Stomach smooth muscle (tissue), 2 donors: ENCODE data around the gene CPA2.
"Not testable (repeated sequence)": the region's sequence is repeated elsewhere in the genome, so short reads cannot be mapped to it uniquely, and the experiment has no call there.

ENCODE experiments used
- H3K27ac ChIP-seq: one replicate; pipeline ENCODE4 v1.7.0; 2013; ENCODE audit warnings: mild to moderate bottlenecking, low read length, inconsistent platforms
- H3K27me3 ChIP-seq, 2 donors: one replicate each; pipeline ENCODE4 v1.7.0; 2013; ENCODE audit warnings: low read length in 2 of 2; ENCODE audit not compliant: insufficient read depth in 2 of 2, control insufficient read depth in 1 of 2
- H3K36me3 ChIP-seq, 2 donors: one replicate each; pipeline ENCODE4 v1.7.0; 2013; ENCODE audit warnings: low read length in 2 of 2; ENCODE audit not compliant: control insufficient read depth in 2 of 2, insufficient read depth in 2 of 2
- H3K4me1 ChIP-seq: one replicate; pipeline ENCODE4 v1.7.0; 2013; ENCODE audit warnings: low read length; ENCODE audit not compliant: control insufficient read depth, insufficient read depth
- H3K4me3 ChIP-seq, 2 donors: one replicate each; pipeline ENCODE4 v1.7.0; 2013; ENCODE audit warnings: low read length in 2 of 2
- H3K9ac ChIP-seq, 2 donors: one replicate each; pipeline ENCODE4 v1.7.0; 2013; ENCODE audit warnings: low read length in 2 of 2, mild to moderate bottlenecking in 1 of 2
- H3K9me3 ChIP-seq, 2 donors: one replicate each; pipeline ENCODE4 v1.7.0; 2013; ENCODE audit warnings: low read length in 2 of 2; ENCODE audit not compliant: control insufficient read depth in 2 of 2
- donor health status: healthy.
- donor health status: Pancreatic carcinoma.

Gene CPA2

DNA sequence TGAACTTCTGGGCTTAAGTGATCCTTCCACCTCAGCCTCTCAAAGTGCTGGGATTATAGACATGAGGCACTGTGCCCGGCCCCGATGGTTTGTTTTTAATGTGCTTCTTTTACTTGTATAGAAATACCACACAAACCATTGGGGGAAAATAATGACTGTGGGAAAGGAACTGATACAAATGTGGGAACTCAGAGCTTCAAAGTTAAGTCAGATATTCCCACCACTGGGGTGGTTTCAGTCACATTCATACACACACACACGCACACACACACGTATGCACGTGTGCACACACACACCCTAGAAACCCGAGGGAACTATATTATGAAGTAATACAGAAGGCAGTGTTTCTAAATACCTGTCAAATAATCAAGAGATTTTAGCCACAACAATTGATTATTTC, 43.3 kb downstream of the CPA2 start:
- no peaks in the 10 kb centered on the region for H3K27me3 ChIP-seq
- no peaks in the 10 kb centered on the region for H3K4me1 ChIP-seq
- no peaks in the 10 kb centered on the region for H3K9me3 ChIP-seq
- H3K9ac ChIP-seq = no peak overlapping the region
- H3K36me3 ChIP-seq = no peaks in the 10 kb centered on the region
- no peak overlapping the region for H3K27ac ChIP-seq
- H3K4me3 ChIP-seq = no peak overlapping the region

GRCh38 chr7:130314305-130314704, 47.6 kb downstream of the CPA2 start:
- H3K27ac ChIP-seq = no peak overlapping the region
- no peak overlapping the region for H3K9ac ChIP-seq
- H3K4me3 ChIP-seq = no peak overlapping the region
- no peaks in the 10 kb centered on the region for H3K9me3 ChIP-seq
- H3K4me1 ChIP-seq = no peaks in the 10 kb centered on the region
- H3K27me3 ChIP-seq = no peaks in the 10 kb centered on the region
- H3K36me3 ChIP-seq = no peaks in the 10 kb centered on the region

GRCh38 chr7:130319541-130319940, 52.9 kb downstream of the CPA2 start:
- H3K36me3 ChIP-seq = no peaks in the 10 kb centered on the region
- no peak overlapping the region for H3K9ac ChIP-seq
- no peaks in the 10 kb centered on the region for H3K4me1 ChIP-seq
- H3K27ac ChIP-seq = no peak overlapping the region
- no peak overlapping the region for H3K4me3 ChIP-seq
- H3K9me3 ChIP-seq = no peaks in the 10 kb centered on the region
- no peaks in the 10 kb centered on the region for H3K27me3 ChIP-seq

- H3K4me1 ChIP-seq, H3K4me3 ChIP-seq, H3K9ac ChIP-seq, H3K36me3 ChIP-seq, H3K27me3 ChIP-seq, H3K27ac ChIP-seq, H3K9me3 ChIP-seq: not testable (repeated sequence)
These were observed 55.0 kb downstream of the CPA2 start for GRCh38 chr7:130321542-130322229.

GRCh38 chr7:130322615-130323014, 56.0 kb downstream of the CPA2 start:
- Histone ChIP-seq H3K27ac (no peak overlapping the region), H3K4me3 (no peak overlapping the region), H3K27me3 (no peaks in the 10 kb centered on the region), H3K36me3 (no peaks in the 10 kb centered on the region), H3K4me1 (no peaks in the 10 kb centered on the region), H3K9me3 (no peaks in the 10 kb centered on the region), H3K9ac (no peak overlapping the region)

GRCh38 chr7:130324306-130324943, 57.8 kb downstream of the CPA2 start:
- no peak overlapping the region for H3K4me3 ChIP-seq
- no peak overlapping the region for H3K27ac ChIP-seq
- no peaks in the 10 kb centered on the region for H3K9me3 ChIP-seq
- H3K27me3 ChIP-seq = no peaks in the 10 kb centered on the region
- no peaks in the 10 kb centered on the region for H3K36me3 ChIP-seq
- no peak overlapping the region for H3K9ac ChIP-seq
- no peaks in the 10 kb centered on the region for H3K4me1 ChIP-seq

GRCh38 chr7:130329681-130330080, 63.0 kb downstream of the CPA2 start:
- no peaks in the 10 kb centered on the region for H3K36me3 ChIP-seq
- H3K27me3 ChIP-seq = no peaks in the 10 kb centered on the region
- no peaks in the 10 kb centered on the region for H3K9me3 ChIP-seq
- H3K9ac ChIP-seq = no peak overlapping the region
- no peaks in the 10 kb centered on the region for H3K4me1 ChIP-seq
- no peak overlapping the region for H3K4me3 ChIP-seq
- no peak overlapping the region for H3K27ac ChIP-seq

GRCh38 chr7:130332259-130333053, 65.8 kb downstream of the CPA2 start:
- Histone ChIP-seq H3K27ac (no peak overlapping the region), H3K4me1 (no peaks in the 10 kb centered on the region), H3K9ac (no peak overlapping the region), H3K4me3 (no peak overlapping the region), H3K36me3 (no peaks in the 10 kb centered on the region), H3K27me3 (no peaks in the 10 kb centered on the region), H3K9me3 (no peaks in the 10 kb centered on the region)

DNA sequence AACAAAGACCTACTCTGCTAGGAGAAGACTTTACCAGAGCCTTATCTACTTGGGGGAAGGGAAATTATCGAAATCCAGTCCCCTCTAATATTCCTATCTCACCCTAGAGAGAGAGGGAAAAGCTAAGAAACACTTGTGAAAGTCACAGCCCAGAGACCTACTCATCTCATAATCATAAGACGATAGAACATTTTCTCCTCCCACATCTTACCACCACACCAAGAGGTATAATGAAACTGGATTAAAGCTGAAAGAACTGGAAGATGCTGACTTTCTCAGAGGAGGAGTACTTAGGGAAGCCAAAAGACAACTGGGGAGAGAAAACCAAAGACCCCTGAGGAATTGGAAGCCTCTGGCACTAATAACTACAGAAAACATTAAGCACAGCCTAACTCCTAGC, 67.2 kb downstream of the CPA2 start:
- Histone ChIP-seq H3K27me3 (no peaks in the 10 kb centered on the region), H3K9ac (no peak overlapping the region), H3K27ac (no peak overlapping the region), H3K4me1 (no peaks in the 10 kb centered on the region), H3K9me3 (no peaks in the 10 kb centered on the region), H3K4me3 (no peak overlapping the region), H3K36me3 (no peaks in the 10 kb centered on the region)

DNA sequence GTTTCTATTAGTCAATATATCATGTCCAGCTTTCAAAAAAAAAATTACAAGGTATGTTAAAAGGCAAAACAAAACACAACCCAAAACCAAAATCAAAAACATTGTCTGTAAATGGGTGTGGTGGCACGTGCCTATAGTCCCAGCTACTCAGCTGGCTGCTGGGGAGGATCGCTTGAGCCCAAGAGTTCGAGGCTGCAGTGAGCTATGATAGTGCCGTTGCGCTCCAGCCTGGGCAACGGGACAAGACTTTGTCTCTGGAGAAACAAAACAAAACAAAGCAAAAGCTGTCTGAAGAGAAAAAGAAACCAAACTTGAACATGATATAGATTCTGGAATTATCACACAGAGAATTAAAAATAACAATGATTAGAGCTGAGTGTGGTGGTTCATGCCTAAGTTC, 67.6 kb downstream of the CPA2 start:
- Histone ChIP-seq H3K9me3 (no peaks in the 10 kb centered on the region), H3K27me3 (no peaks in the 10 kb centered on the region), H3K9ac (no peak overlapping the region), H3K4me1 (no peaks in the 10 kb centered on the region), H3K4me3 (no peak overlapping the region), H3K27ac (no peak overlapping the region), H3K36me3 (no peaks in the 10 kb centered on the region)
